ENCODE results near the gene CSRNP3.

DNA sequence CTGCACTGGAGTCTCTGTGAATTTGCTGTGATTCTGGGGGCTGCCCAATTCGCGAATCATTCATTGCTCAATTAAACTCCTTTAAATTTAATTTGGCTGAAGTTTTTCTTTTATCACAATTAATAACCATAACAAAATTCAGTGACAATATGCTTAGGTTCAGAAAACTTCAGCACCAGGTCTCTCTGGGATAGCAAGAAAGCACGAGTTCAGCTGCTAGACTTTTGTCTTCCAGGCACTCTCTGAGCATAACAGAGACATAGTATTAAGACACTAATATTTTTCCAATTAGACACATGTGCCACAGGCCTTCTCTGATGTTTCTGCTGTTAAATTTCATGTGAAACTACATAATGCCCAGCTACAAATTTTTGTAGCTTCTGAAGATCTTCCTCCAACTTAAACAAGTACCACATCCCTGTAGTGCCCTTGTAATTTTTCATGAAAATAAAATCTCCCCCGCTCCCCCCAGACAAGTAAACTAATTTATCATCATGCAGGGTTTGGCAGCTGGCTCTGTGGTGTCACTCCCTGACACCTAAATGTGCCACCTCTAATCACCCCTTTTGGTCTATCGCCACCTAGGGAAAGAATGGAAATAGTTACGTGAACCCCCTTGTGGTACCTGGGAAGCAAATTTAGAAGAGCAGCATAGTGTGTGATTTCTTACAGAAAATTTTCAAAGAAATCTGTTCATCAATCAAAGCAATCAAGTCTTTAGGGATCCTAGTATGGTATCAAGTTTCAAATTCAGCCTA is 94.1 kb downstream of the CSRNP3 start:
- TF ChIP-seq, protein P1, sequence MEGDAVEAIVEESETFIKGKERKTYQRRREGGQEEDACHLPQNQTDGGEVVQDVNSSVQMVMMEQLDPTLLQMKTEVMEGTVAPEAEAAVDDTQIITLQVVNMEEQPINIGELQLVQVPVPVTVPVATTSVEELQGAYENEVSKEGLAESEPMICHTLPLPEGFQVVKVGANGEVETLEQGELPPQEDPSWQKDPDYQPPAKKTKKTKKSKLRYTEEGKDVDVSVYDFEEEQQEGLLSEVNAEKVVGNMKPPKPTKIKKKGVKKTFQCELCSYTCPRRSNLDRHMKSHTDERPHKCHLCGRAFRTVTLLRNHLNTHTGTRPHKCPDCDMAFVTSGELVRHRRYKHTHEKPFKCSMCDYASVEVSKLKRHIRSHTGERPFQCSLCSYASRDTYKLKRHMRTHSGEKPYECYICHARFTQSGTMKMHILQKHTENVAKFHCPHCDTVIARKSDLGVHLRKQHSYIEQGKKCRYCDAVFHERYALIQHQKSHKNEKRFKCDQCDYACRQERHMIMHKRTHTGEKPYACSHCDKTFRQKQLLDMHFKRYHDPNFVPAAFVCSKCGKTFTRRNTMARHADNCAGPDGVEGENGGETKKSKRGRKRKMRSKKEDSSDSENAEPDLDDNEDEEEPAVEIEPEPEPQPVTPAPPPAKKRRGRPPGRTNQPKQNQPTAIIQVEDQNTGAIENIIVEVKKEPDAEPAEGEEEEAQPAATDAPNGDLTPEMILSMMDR (IDR thresholded peaks at IDR 0.05): no peak
- no peak for TF ChIP-seq ZFX (IDR thresholded peaks at IDR 0.05; ENCODE audit: borderline replicate concordance)

Measured in 22Rv1 (cell line).